Superior temporal gyrus (tissue), 1 donor: ENCODE data around the gene AREG.

Experiments used
- DNase-seq: peaks from one replicate; pipeline ENCODE4 v3.0.0-alpha.2; 2016; ENCODE audit errors: extremely low spot score

The AREG gene

GRCh38 chr4:74456849-74457395 is 12.0 kb downstream of the AREG start:
- no peak for DNase-seq

GRCh38 chr4:74460833-74461232 is 15.9 kb downstream of the AREG start:
- no peak for DNase-seq

GRCh38 chr4:74463123-74463522 is 18.2 kb downstream of the AREG start:
- no peak for DNase-seq

GRCh38 chr4:74464291-74464690 is 19.4 kb downstream of the AREG start:
- no peak for DNase-seq

DNA sequence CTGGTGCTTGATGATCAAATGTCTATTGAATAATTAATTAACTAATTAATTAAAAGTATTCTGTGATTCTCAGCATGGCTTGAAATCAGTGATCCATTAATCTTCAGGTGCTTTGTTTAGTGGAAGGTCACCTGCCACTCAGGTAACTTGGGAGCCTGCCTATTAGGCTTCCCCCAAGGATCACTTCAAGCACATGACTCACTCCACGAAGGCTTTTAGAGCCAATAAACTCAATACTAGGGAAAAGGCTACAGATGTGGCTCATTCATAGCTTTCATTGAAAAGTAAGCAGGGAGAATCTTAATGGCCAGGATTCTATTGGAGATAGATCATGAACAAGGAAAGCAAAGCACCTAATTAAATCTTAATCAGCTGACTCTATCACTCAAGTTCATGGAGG is 21.3 kb downstream of the AREG start:
- DNase-seq: no peak

DNA sequence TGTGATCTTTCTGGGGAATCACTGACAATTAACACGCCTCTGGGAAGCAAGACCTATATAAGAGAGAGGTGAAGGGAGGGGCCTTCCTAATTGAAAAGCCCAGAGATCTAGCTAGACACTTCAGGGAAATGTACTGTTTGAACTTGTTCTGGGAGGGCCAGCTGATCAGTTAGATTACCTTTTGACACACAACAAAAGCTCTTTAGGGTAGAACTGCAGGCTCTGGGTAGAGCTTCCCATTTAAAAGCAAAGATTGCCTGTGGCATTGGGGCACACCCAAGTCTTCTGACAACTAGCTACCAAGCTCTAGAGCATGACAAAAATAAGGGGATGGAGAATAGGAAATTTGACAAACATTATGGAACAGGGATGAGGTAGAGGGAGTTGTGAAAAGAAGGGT is 26.3 kb downstream of the AREG start:
- DNase-seq: no peak

GRCh38 chr4:74473155-74473811 is 28.3 kb downstream of the AREG start:
- DNase-seq: no peak

GRCh38 chr4:74474345-74475090 is 29.6 kb downstream of the AREG start:
- no peak for DNase-seq

DNA sequence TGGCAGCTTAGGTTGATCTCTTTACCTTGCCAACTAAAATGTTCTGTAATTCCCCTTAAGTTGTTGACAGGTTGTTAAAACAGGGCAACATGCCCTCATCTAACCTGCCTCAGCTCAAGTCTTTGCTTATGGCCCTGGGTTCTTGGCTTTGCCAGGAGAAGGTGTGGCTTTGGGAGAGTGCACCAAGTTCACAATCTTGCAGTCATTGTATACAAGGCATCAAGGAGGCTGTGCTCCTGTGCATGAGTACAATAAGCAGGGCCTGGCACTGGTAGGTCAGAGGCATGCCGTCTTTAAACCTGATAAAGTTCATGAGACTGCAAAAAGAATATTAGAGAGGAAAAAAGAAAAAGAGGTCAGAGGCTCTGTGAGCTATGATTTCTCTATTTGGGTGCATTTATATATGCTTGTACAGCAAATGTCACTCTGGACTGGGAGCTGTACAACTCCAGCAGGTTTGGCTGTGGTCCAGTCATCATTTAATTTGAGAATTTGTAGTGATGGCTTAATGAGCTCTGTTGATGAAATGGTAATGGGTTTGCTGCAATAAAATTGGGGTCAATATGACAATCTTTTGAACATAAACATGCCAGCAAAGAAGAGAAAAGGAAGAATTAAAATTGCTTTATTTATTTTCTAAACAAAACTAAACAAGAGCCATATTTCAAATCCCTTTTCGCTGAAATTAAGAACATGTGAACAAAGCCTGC is 30.3 kb downstream of the AREG start:
- no peak for DNase-seq

DNA sequence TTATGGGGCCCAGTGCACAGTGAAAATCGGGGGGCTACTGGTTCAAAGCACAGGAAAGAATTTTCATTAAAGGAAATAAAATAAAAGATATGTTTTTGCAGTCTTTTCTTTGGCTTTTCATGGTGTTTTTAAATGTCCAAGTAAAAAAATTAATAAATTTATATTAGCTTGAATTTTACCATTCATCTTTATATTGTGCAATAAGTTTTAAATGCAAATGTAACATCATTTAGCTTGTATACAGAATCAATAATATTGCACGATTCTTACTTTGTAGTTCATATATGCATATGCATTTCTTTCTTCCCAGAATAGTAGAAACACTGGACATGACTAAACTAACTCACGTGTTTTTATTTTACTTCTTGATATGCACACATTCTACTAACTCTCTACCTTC is 31.0 kb downstream of the AREG start:
- DNase-seq: no peak

- no peak for DNase-seq
Observed at GRCh38 chr4:74479009-74479408, 34.1 kb downstream of the AREG start.

DNA sequence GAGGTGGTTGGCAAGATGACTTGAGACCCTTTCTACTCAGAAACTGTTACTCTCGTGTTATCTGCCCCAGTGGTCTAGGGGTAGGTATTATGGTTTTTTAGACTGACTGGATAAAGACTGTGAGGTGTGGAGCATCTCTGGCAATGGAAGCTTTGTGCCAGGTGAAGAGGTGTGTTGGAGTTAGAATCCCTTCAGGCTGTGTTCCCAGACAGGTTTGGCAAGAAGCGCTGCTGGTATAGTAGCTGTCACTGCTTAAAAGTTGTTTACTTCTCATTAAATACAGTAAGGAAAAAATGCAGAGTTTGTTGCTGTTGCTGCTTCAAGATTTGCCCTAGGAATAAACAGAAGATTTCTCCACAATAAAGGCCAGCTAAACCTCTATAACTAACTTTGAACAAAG is 35.3 kb downstream of the AREG start:
- DNase-seq: no peak

DNA sequence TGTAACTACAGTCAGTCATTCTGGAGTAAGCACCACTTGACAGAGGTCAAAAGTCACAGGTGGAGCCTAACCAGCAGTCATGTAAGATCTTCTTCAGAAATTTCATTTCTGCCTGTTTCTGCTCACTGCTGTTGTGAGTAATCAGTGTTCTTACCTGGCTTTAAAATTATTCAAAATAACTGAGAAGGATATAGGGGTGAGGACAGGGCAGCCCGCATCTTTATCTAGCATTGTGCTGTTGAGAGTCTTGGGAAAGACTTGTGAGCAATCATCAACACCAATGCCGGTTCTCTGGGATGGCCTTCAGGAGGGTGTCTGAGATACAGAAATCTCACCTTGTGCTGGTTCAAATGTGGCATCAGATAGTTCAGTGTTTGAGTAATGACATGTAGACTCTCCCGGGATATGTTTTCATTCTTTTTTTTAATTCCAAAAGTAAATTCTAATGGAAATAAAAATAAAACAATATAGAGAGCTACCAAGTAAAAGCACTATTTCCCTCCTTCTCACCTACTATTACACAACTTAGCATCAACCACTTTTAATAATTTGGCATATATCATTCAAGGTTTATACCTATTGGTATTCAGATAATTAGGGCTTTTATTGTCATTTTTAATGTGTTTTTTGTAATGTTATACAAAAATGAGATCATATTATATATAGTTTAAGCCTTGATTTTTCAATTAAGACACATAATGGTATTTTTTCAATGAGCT is 37.1 kb downstream of the AREG start:
- no peak for DNase-seq

- DNase-seq: no peak
Observed at GRCh38 chr4:74483226-74483911, 38.4 kb downstream of the AREG start.

DNA sequence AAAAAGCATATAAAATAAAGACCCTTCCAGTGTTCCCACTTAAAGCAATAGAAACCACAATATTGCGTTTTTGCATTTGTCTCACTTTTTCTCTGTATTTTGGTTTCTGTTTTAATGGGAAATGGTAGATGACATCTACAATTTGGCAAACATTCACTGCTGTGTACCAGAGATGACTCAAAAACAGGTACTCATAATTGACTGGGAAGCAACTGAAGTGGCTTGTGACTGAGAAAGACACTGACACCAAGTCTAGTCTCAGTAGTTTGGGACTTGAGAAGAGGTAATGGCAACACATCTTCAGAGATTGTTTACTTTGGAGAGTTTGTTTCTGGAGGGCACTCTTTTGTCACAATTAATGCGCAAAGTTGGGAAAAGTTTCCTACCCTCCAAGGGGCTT is 42.0 kb downstream of the AREG start:
- no peak for DNase-seq

DNA sequence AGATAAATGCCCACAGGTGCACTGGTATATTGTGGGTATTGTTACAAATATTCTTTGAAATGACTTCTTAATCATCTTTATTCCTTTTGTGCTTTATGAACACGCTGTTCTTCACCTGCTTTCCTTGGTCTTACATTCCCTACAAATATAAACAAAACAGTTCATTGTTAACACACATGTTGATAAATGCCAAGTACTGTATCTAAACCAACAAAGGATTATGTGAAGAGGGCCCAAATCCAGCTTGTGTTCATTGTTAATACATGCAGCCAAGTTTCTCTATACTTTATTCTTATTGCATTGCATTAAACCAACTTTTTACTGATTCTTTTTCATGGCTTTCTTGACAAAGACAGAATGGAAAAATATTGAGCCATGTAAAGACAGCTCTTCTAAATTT is 42.8 kb downstream of the AREG start:
- DNase-seq: no peak

- DNase-seq: no peak
Observed at GRCh38 chr4:74490736-74491135, 45.8 kb downstream of the AREG start.

GRCh38 chr4:74499986-74500781 is 55.2 kb downstream of the AREG start:
- DNase-seq: no peak

- no peak for DNase-seq
Observed at GRCh38 chr4:74501579-74501978, 56.6 kb downstream of the AREG start.

- no peak for DNase-seq
Observed at GRCh38 chr4:74503580-74503979, 58.6 kb downstream of the AREG start.

- DNase-seq: no peak
Observed at GRCh38 chr4:74504212-74504611, 59.3 kb downstream of the AREG start.
